Spleen (tissue), 7 donors: ENCODE data around the gene ZNF565.

Source experiments
- POLR2A ChIP-seq, 3 donors: fragments of 450-650 bp; IDR thresholded peaks; one replicate each; pipeline ENCODE4 v1.5.1; 2017; ENCODE audit warnings: antibody characterized with exemption in 3 of 3, mild to moderate bottlenecking in 1 of 3
- TF ChIP-seq, protein P1 (sequence below), 11 experiments: fragments of 200-600 bp in 7 of 11; fragments of 450-650 bp in 4 of 11; sonication (generic) in 4 of 11; IDR thresholded peaks in 8 of 11; conservative IDR thresholded peaks in 3 of 11; 1 replicate in 7 of 11; 2 replicates in 4 of 11; pipeline versions ENCODE4 v1.4.0 to v1.8.0; 2016 to 2021; ENCODE audit warnings: antibody characterized with exemption in 11 of 11, inconsistent platforms in 4 of 11, mild to moderate bottlenecking in 1 of 11
- donor health status: DM: no; HTN: no; CAD: no; lungs with moderate emphysema.
- donor health status: DM: no; HTN: no; CAD: no.
- donor health status: DM: no; HTN: no; CAD: no.

DNA sequence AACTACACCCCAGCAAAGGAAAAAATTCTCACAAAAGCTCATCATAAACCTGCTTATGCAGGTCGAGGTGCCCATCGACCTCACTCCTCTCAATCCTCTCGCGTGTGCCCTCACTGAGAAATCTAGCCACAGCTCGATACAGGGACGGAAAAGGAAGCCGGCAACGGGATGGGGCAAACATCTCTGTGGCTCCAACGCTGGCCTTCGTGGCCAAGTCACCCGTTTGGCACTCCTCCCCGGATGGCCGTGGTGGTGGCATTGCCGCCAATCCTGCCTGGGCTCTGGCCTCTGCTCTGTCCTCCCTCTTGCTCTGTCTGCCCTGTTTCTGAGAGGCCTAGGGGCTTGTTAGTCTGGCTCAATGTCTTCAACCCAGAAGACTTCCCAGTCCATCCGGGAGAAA is 41.6 kb upstream of the ZNF565 start:
- TF ChIP-seq, protein P1, sequence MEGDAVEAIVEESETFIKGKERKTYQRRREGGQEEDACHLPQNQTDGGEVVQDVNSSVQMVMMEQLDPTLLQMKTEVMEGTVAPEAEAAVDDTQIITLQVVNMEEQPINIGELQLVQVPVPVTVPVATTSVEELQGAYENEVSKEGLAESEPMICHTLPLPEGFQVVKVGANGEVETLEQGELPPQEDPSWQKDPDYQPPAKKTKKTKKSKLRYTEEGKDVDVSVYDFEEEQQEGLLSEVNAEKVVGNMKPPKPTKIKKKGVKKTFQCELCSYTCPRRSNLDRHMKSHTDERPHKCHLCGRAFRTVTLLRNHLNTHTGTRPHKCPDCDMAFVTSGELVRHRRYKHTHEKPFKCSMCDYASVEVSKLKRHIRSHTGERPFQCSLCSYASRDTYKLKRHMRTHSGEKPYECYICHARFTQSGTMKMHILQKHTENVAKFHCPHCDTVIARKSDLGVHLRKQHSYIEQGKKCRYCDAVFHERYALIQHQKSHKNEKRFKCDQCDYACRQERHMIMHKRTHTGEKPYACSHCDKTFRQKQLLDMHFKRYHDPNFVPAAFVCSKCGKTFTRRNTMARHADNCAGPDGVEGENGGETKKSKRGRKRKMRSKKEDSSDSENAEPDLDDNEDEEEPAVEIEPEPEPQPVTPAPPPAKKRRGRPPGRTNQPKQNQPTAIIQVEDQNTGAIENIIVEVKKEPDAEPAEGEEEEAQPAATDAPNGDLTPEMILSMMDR (IDR thresholded peaks at IDR 0.05 in 8 of 11, conservative IDR thresholded peaks at IDR 0.05 in 3 of 11): no peak
- TF ChIP-seq POLR2A (IDR thresholded peaks at IDR 0.05): no peak
